Measurements from ENCODE around the gene HPSE2. TPM values are rescaled to one million over a fixed set of nuclear protein-coding genes. Genes with fewer than 3 reads are reported as not detected.

Gene HPSE2
- total RNA-seq, 1 donor from 2014 or later = not detected

DNA sequence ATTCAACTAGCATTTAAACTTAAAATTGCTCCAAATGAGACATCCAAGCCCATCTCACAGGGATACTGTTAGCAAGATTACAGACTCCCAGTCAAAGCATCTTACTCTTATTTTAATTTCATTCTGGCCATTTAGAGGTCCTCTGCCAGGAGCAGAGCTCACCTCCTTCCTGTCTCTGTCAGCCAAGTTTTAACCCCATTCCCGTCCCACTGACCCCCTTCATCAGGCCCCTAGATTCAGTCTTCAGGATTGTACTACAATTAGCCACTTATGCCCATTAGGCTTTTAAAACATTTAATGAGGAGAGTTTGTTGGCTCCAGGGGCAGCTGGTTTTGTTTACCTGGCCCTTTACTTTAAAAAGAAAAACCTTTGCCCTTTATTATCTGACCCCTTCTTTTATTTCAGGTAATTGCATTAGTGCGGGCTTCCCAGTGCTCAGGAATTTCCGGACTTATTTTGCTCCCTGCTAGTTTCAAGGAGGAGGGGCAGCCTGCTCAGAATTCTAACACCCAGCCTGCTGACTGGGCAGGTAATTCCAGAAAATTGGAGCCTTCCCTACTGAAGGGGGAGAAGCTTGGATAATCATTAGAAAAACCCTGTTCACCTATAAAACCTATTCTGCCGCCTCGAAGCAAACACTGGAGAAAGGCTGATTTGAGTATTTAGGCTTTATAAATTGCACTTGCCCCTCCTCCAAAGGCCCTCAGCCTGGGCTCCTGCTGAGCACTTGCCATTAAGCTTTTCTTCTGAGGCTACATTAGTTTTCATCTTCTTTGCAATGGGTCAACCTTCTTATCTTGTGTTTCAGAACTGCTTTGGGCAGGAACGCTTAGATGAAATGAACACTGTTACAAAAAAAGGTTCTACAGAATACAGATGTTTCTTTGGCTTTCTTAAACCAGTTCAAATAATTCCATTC, 588.4 kb downstream of the HPSE2 start:
- Histone ChIP-seq H3K9me3 (replicated peaks) (no peaks in the 10 kb centered on the region), H3K4me1 (no peaks in the 10 kb centered on the region)

DNA sequence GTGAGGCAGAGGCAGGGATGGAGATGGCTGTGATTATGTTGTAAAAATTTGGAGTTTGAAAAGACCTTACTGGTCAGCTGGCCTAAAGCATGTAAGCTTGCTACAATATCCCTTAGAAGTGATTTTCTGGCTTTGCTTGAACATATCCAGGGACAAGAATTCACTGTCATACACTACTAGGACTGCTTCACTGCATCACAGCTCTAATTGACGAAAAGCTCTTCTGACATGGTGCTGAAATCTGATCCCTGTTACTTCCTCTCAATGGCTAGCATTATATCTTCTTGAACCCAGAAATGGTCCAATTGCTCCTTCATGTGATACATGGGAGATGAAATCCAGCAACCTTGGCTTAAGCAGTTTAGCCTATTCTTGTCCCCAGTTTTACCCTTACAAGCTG, 591.2 kb downstream of the HPSE2 start:
- no peak overlapping the region for H3K27ac ChIP-seq (replicated peaks)
- intact Hi-C loops (cut with micrococcal nuclease) = no loop called here
- TF ChIP-seq, protein P1, sequence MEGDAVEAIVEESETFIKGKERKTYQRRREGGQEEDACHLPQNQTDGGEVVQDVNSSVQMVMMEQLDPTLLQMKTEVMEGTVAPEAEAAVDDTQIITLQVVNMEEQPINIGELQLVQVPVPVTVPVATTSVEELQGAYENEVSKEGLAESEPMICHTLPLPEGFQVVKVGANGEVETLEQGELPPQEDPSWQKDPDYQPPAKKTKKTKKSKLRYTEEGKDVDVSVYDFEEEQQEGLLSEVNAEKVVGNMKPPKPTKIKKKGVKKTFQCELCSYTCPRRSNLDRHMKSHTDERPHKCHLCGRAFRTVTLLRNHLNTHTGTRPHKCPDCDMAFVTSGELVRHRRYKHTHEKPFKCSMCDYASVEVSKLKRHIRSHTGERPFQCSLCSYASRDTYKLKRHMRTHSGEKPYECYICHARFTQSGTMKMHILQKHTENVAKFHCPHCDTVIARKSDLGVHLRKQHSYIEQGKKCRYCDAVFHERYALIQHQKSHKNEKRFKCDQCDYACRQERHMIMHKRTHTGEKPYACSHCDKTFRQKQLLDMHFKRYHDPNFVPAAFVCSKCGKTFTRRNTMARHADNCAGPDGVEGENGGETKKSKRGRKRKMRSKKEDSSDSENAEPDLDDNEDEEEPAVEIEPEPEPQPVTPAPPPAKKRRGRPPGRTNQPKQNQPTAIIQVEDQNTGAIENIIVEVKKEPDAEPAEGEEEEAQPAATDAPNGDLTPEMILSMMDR (IDR thresholded peaks at IDR 0.05; ENCODE audit: borderline replicate concordance) = no peak

More for the DNA sequence above, 588.4 kb downstream of the HPSE2 start:
- Histone ChIP-seq H3K4me3 (no peak overlapping the region), H3K36me3 (no peaks in the 10 kb centered on the region), H3K27ac (replicated peaks) (no peak overlapping the region), H3K27me3 (ENCODE audit: low read depth) (peaks cover 31% of the 10 kb centered on the region)
- DNase-seq = no peak
- intact Hi-C loops (cut with micrococcal nuclease) = no loop called here
- TF ChIP-seq, protein P1 (IDR thresholded peaks at IDR 0.05; ENCODE audit: borderline replicate concordance) = no peak

DNA sequence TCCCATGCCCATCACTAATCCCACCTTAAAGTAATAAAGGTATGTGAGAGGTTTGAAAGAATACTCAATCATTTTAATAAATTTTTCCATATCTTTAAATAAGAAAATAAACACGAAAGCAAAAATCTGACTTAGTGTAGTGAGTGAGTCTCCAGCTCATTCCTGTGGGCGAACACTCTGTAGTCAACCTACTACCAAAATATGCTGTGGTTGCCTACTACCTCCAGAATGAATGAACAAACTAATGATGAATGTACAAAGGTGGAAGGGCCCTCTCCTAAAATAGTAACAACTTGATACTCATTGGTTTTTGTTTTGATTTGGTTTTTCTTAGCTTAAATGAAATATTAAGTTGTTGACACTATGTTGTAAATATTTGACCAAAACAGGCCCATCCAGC, 593.4 kb downstream of the HPSE2 start:
- no peak for DNase-seq
- no peaks in the 10 kb centered on the region for H3K36me3 ChIP-seq
- TF ChIP-seq, protein P1 (IDR thresholded peaks at IDR 0.05; ENCODE audit: borderline replicate concordance) = no peak
- no peak overlapping the region for H3K4me3 ChIP-seq
- no peak overlapping the region for H3K27ac ChIP-seq (replicated peaks)
- H3K27me3 ChIP-seq (ENCODE audit: low read depth) = peaks cover 19% of the 10 kb centered on the region
- intact Hi-C loops (cut with micrococcal nuclease) = no loop called here
- no peaks in the 10 kb centered on the region for H3K9me3 ChIP-seq (replicated peaks)
- no peaks in the 10 kb centered on the region for H3K4me1 ChIP-seq

More for the DNA sequence above, 591.2 kb downstream of the HPSE2 start:
- Histone ChIP-seq H3K9me3 (replicated peaks) (no peaks in the 10 kb centered on the region), H3K4me3 (no peak overlapping the region), H3K36me3 (no peaks in the 10 kb centered on the region), H3K27me3 (ENCODE audit: low read depth) (peaks cover 31% of the 10 kb centered on the region), H3K4me1 (no peaks in the 10 kb centered on the region)
- no peak for DNase-seq

DNA sequence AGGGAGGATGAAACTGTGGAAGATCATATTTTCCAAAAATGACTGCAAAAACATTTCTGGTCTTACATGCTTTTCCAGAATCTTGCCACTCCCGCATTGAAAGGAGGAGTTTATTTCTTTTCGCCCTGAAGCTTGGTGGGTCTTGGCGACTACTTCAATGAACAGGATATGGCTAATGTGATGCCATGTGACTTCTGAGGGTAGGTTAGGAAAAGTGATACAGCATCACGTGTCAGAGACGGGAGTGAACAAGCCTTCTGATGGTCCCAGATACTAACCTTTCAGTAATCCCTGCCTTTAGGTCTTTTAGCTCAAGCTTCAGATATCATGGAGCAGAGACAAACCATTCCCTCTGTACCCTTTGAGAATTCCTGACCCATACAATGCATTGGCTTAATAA, 596.7 kb downstream of the HPSE2 start:
- TF ChIP-seq, protein P1 (IDR thresholded peaks at IDR 0.05; ENCODE audit: borderline replicate concordance) = no peak
- DNase-seq = no peak
- Histone ChIP-seq H3K4me3 (no peak overlapping the region), H3K36me3 (no peaks in the 10 kb centered on the region), H3K27me3 (ENCODE audit: low read depth) (peaks cover 6% of the 10 kb centered on the region), H3K27ac (replicated peaks) (no peak overlapping the region), H3K9me3 (replicated peaks) (no peaks in the 10 kb centered on the region), H3K4me1 (no peaks in the 10 kb centered on the region)
- intact Hi-C loops (cut with micrococcal nuclease) = no loop called here

DNA sequence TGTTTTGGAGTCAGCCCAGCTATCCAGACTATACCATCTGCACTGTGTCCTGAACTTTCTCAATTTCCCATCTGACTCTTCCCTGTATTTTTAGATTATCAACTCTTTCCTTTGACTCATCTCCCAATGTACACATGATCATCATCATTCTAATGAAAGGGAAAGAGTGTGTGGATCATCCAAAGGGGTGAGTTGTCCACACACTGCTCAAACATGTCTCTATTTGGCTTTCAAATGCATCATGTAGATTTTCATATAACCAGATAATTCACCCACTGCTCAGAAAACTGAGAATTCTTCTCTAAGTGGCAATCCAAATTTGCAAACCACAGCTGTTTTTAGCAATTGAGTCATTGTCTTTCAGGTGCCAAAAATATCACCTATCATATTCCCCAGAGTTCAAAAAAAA, 598.7 kb downstream of the HPSE2 start:
- no peaks in the 10 kb centered on the region for H3K4me1 ChIP-seq
- intact Hi-C loops (cut with micrococcal nuclease) = no loop called here

More for the DNA sequence above, 598.7 kb downstream of the HPSE2 start:
- H3K27ac ChIP-seq (replicated peaks) = no peak overlapping the region
- H3K9me3 ChIP-seq (replicated peaks) = no peaks in the 10 kb centered on the region
- TF ChIP-seq, protein P1 (IDR thresholded peaks at IDR 0.05; ENCODE audit: borderline replicate concordance) = no peak
- no peak for DNase-seq
- peaks cover 7% of the 10 kb centered on the region for H3K27me3 ChIP-seq (ENCODE audit: low read depth)
- H3K4me3 ChIP-seq = no peak overlapping the region
- no peaks in the 10 kb centered on the region for H3K36me3 ChIP-seq
